Esophagus muscularis mucosa (tissue), 3 donors: ENCODE measurements around the gene CDC20.

Experiments used
- POLR2A ChIP-seq: fragments of 450-650 bp; IDR thresholded peaks from one replicate; pipeline ENCODE4 v1.6.1; 2017; ENCODE audit warnings: antibody characterized with exemption, moderate library complexity, mild to moderate bottlenecking, low read depth
- TF ChIP-seq, protein P1 (sequence below), 3 experiments: fragments of 200-600 bp in 2 of 3; fragments of 450-650 bp in 1 of 3; sonication (generic) in 2 of 3; IDR thresholded peaks; one replicate each; pipeline ENCODE4 v1.5.1; 2017 to 2019; ENCODE audit warnings: antibody characterized with exemption in 3 of 3, mild to moderate bottlenecking in 2 of 3, moderate library complexity in 1 of 3

- TF ChIP-seq, protein P1, sequence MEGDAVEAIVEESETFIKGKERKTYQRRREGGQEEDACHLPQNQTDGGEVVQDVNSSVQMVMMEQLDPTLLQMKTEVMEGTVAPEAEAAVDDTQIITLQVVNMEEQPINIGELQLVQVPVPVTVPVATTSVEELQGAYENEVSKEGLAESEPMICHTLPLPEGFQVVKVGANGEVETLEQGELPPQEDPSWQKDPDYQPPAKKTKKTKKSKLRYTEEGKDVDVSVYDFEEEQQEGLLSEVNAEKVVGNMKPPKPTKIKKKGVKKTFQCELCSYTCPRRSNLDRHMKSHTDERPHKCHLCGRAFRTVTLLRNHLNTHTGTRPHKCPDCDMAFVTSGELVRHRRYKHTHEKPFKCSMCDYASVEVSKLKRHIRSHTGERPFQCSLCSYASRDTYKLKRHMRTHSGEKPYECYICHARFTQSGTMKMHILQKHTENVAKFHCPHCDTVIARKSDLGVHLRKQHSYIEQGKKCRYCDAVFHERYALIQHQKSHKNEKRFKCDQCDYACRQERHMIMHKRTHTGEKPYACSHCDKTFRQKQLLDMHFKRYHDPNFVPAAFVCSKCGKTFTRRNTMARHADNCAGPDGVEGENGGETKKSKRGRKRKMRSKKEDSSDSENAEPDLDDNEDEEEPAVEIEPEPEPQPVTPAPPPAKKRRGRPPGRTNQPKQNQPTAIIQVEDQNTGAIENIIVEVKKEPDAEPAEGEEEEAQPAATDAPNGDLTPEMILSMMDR (IDR thresholded peaks at IDR 0.05): no peak
- no peak for TF ChIP-seq POLR2A
Observed at GRCh38 chr1:43388613-43389012, 29.8 kb downstream of the CDC20 start.
